ENCODE results near the gene ARPC1B.
"Not testable (repeated sequence)": the region's sequence is repeated elsewhere in the genome, so short reads cannot be mapped to it uniquely, and the experiment has no call there.

ARPC1B gene

GRCh38 chr7:99418260-99418659, 43.7 kb downstream of the ARPC1B start:
- no peak for DNase-seq

GRCh38 chr7:99419323-99420021, 44.9 kb downstream of the ARPC1B start:
- DNase-seq, result no peak

DNA sequence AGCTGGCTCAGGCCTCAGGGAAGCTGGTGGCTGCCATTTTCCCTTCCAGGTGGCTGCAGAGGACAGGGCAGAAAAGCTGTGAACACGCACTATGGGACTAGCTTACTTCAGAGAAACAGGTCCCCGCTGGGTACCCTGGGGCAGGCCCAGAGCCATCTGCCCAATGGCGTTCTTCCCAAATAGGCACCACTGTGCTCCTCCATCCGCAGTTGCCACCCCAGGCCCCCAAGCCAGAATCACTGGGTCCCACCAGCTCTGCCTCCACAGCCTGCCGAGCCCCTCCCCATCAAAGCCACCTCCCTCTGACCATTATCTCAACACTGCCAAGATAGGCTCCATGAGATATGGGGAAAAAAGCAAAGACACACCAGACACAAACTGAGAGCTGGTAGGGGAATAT, 45.7 kb downstream of the ARPC1B start:
- no peak for DNase-seq

DNA sequence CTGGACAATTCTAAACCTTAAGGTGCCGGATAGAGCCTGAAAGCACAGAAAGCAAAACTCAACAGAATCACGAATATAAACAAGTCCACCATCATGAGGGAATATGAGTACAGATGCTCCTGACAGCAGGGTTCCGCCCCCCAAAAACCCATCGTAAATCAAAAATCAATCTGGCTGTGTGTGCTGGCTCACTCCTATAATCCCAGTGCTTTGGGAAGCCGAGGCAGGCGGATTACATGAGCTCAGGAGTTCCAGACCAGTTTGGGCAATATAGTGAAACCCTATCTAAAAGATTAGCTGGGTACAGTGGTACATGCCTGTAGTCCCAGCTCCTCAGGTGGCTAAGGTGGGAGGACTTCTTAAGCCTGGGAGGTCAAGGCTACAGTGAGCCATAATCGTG, 46.5 kb downstream of the ARPC1B start:
- no peak for DNase-seq

- DNase-seq, result no peak
Observed at GRCh38 chr7:99422186-99422585, 47.7 kb downstream of the ARPC1B start.

DNA sequence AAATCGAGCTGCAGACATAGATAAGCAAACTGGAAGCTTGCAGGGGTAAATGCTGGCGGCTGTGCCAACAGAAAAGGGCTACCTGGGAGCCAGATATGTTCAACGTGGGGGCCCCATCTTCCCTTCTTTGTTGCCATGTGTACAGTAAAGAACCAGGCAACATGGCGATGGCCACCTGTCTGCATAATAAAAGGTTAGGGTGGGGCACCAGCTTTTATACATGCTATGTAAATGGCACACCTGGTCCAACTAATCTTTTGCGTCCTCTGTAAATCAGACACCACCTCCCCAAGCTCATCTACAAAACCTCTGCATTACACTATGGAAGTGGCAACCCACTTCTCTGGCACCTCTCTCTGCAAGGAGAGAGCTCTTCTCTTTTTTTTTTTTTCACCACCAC, 48.1 kb downstream of the ARPC1B start:
- DNase-seq, result no peak

GRCh38 chr7:99424932-99425730, 50.6 kb downstream of the ARPC1B start:
- DNase-seq, result no peak

DNA sequence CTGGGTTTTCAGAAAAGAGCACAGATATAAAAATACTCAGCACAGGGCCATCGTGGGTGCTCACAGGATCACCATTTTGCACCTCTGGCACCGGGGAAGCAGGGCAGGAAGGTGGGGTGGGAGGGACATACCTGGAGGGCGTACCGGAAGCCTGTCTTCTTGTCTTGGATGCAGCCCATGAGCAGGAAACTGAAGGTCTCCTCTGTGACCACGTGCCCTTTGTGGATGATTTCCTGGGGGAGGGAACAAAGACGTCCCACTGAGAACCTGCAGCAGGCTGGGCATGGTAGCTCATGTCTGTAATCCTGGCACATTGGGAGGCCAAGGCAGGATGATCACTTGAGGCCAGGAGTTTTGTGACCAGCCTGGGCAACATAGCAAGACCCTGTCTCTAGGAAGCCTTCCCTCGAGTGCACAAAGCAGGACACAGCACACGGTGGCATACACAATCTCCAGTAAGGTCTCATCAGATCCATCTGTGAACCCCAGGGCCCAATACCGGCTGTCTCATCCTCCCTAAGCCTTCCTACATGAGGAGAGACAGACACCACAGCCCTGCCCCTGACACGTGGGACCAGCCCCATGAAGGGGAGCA, 54.5 kb downstream of the ARPC1B start:
- DNase-seq, result no peak

DNA sequence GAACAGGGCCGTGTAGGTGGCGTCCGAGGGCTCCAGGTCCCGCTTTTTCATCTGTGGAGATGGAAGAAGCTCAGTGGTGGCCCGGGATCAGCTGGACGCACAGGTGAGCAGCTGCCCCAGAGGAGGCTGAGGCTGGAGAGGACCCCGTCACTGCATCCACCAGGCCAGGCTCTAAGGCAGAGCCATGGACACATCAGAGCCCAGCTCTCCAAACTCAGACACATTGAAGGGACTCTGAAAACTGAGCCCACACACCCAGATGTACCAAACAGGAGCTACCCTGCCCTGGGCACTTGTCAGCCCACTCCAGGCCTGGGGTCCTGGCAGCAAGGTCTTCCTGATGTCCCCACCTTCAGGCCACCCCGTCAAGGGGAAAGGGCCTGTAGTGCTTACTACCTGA, 55.2 kb downstream of the ARPC1B start:
- no peak for DNase-seq

- not testable (repeated sequence) for DNase-seq
Observed at GRCh38 chr7:99431756-99432540, 57.4 kb downstream of the ARPC1B start.

DNA sequence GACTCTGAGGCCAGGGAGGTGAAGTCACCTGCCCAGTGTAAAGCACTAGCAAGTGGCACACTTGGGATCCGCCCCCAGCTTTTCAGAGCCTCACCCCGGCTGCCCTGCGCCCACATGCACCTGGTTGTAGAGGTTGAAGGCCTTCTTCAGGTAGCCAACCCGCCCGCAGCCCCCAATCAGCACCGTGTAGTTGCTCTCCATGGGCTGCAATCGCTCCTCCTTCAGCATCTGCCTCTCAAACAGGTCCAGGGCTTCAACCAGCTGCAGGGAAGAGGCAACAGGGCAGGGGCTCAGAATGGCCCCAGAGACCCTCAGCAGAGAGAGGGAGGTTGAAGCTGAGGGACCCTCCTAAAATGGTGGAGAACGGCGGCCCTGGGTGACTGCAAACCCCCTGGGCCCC, 58.6 kb downstream of the ARPC1B start:
- DNase-seq, result no peak

- no peak for DNase-seq
Observed at GRCh38 chr7:99437946-99438572, 63.5 kb downstream of the ARPC1B start.

DNA sequence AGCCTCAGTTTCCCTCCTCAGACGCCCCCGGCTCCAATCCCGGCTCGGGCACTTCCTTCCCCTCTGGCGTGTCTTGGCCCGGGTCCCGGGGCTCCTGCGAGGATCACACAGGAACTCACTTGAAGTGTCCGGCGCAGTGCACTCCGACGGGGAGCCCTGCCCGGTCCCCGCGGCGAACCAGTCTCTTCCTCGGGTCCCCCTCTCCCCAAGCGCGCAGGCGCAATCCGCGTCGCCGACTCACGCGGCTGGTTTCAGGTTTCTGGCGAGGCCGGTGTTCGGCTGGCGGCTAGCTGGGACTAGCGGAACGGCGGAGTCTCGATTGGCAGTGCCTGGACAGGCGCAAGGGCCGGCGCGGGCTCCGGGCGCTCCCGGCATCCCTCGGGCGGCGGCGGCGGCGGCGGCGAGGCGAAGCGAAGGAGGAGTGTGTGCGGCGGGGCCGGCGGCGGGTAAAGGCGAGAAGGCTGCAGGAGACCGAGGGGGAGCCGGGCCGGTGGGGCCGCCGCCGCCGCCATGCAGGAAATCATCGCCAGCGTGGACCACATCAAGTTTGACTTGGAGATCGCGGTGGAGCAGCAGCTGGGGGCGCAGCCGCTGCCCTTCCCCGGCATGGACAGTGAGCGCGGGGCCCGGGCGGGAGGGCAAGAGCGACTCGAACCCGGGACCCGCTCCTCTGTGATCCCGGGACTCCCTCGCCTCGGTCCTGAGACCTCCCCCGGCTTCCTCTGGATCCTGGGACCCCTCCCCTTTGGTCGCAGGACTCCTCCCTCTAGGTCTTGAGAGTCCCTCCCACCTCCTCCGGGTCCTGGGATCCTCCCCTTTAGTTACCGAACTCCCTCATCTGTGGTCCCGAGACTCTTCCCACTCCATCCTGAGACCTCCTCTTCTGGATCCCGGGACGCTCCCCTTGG, 64.3 kb downstream of the ARPC1B start, which contains the start of the genes CPSF4 and PTCD1:
CPSF4 (plus strand) TSS at position 371 of the 908 bp plus-strand sequence; CDS start at position 511, 140 bp downstream.
PTCD1 (minus strand) TSS at position 226 of the 908 bp plus-strand sequence. CDS start 3,556 bp downstream, outside the sequence.
- DNase-seq, result peak; percentile 91

- no peak for DNase-seq
Observed at GRCh38 chr7:99440195-99440594, 65.7 kb downstream of the ARPC1B start.
